ENCODE data around the gene APOL1. TPM values are rescaled to one million over a fixed set of nuclear protein-coding genes. Genes with fewer than 3 reads are reported as not detected.

APOL1 gene
- total and polyA plus RNA-seq, 10 of the 15 experiments (the other 5 are each of a cell fraction or from before 2014, with no cell fraction given), result 9.0 to 42.0 (median 17.6) TPM

DNA sequence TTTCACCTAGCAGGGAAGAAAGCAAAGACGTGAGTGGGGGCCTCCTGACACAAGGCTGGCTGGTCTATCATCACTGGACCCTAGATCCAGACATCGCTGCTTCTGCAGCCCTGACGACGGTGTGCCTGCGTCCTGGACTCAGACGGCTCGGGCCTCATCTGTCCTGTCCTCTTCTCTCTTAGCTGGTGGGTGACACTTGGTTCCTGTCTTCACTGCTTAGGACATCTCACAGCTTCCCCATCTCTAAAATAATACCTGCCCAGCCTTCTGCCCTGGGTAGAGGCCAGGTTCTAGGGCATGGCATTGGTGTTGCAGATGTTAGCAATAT lies 41.3 kb downstream of the APOL1 start:
- no TSS peak for BruUV-seq (replicated peaks)
- no peaks in the 10 kb centered on the region for H3K27me3 ChIP-seq (replicated peaks in 1 of 2; ENCODE audit: control insufficient read depth in 2 of 2, insufficient read depth in 2 of 2, low read length in 1 of 2)
- no peak overlapping the region for H3K9ac ChIP-seq (ENCODE audit: control insufficient read depth, insufficient read depth, low read length)
- no peak overlapping the region for H2AFZ ChIP-seq (ENCODE audit: control insufficient read depth, low read depth, low read length)
- ChIA-PET POLR2A (no interaction called here), CTCF (interaction anchor here (1.0 kb wide), 1 partner anchor 55 kb away, joined by 3 read pairs; the partner anchor contains the start of gene APOL2), SMC1A (ENCODE audit: uncharacterized antibody, unreplicated experiment) (interaction anchor here (0.8 kb wide), 1 partner anchor 17 kb away, joined by 3 read pairs; no protein-coding TSS in a partner anchor), RAD21 (ENCODE audit: unreplicated experiment) (no interaction called here)
- no peak overlapping the region for H3K4me3 ChIP-seq
- TF ChIP-seq, protein P1, sequence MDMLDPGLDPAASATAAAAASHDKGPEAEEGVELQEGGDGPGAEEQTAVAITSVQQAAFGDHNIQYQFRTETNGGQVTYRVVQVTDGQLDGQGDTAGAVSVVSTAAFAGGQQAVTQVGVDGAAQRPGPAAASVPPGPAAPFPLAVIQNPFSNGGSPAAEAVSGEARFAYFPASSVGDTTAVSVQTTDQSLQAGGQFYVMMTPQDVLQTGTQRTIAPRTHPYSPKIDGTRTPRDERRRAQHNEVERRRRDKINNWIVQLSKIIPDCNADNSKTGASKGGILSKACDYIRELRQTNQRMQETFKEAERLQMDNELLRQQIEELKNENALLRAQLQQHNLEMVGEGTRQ (IDR thresholded peaks at IDR 0.05; ENCODE audit: borderline replicate concordance, low read depth, low read length), result no peak
- TF ChIP-seq SUZ12 (IDR thresholded peaks at IDR 0.05; ENCODE audit: unreplicated experiment) (no peak), TCF7 (IDR thresholded peaks at IDR 0.05; ENCODE audit: borderline replicate concordance) (no peak), NR2C1 (IDR thresholded peaks at IDR 0.05) (no peak), PBX3 (IDR thresholded peaks at IDR 0.05; ENCODE audit: insufficient replicate concordance, low read depth, low read length) (no peak), ZNF274 (IDR thresholded peaks at IDR 0.05; ENCODE audit: insufficient read depth, insufficient read length) (no peak), RELA (IDR thresholded peaks at IDR 0.05; ENCODE audit: borderline replicate concordance, partially characterized antibody) (no peak), ZNF217 (IDR thresholded peaks at IDR 0.05) (no peak)
- peaks cover 54 to 67% of the 10 kb centered on the region in 2 experiments for H3K36me3 ChIP-seq (ENCODE audit: control insufficient read depth in 2 of 2, insufficient read depth in 2 of 2, low read length in 1 of 2)
- intact Hi-C loops (cut with micrococcal nuclease; ENCODE audit: unreplicated experiment), result no loop called here
- WGBS (ENCODE audit: insufficient coverage, insufficient replicate concordance, low lambda C conversion rate, missing lambda C conversion rate), result 88% methylated on average over 7 of the region's 7 CpGs
- H3K79me2 ChIP-seq (ENCODE audit: control insufficient read depth, insufficient read depth, low read length), result no peaks in the 10 kb centered on the region
- in situ Hi-C loops (cut with MboI), result no loop called here
- no peaks in the 10 kb centered on the region for H4K20me1 ChIP-seq (ENCODE audit: control insufficient read depth, insufficient read depth)
- no peak overlapping the region for H3K27ac ChIP-seq (ENCODE audit: control insufficient read depth, insufficient read depth)
- DNase-seq (ENCODE audit: low read depth, low spot score) (no peak), FAIRE-seq (no peak), ATAC-seq (no peak)
- H3K4me1 ChIP-seq (ENCODE audit: control insufficient read depth, insufficient read depth, low read length), result no peaks in the 10 kb centered on the region
- H3K9me3 ChIP-seq (replicated peaks; ENCODE audit: control insufficient read depth, insufficient read depth, low read length), result no peaks in the 10 kb centered on the region
- H3K4me2 ChIP-seq (ENCODE audit: control insufficient read depth, insufficient read depth), result no peak overlapping the region
